ENCODE results near the gene ZNF497. TPM values are rescaled to one million over a fixed set of nuclear protein-coding genes. Genes with fewer than 3 reads are reported as not detected.

ZNF497 gene
- total and polyA plus RNA-seq, 2 of the 13 experiments (the other 11 are each of a cell fraction or from before 2014, with no cell fraction given) = 1.5 to 1.9 TPM

- TF ChIP-seq ZXDC (CRISPR knock-in tag; IDR thresholded peaks at IDR 0.05) (peak; percentile 70), NFE2L2 (IDR thresholded peaks at IDR 0.05; ENCODE audit: low read length) (no peak), CCDC6 (CRISPR knock-in tag; IDR thresholded peaks at IDR 0.05) (peak; percentile 36; the same call in 1 of the 2 replicates), ETV5 (CRISPR knock-in tag; IDR thresholded peaks at IDR 0.05; ENCODE audit: borderline replicate concordance) (peak; percentile 56), PAF1 (CRISPR knock-in tag; IDR thresholded peaks at IDR 0.05) (no peak), DNMT1 (CRISPR knock-in tag; IDR thresholded peaks at IDR 0.05) (no peak), STAT5B (CRISPR knock-in tag; IDR thresholded peaks at IDR 0.05) (0 out of 2 replicates have a peak, but pooled peaks have one; percentile 7), ZNF468 (CRISPR knock-in tag; IDR thresholded peaks at IDR 0.05) (peak; percentile 67; the same call in 1 of the 2 replicates), HMG20A (CRISPR knock-in tag; IDR thresholded peaks at IDR 0.05; ENCODE audit: borderline replicate concordance) (no peak), THAP11 (CRISPR knock-in tag; IDR thresholded peaks at IDR 0.05) (peak; percentile 96), MYNN (CRISPR knock-in tag; IDR thresholded peaks at IDR 0.05; ENCODE audit: low read depth) (0 out of 2 replicates have a peak, but pooled peaks have one; percentile 57), SOX5 (CRISPR knock-in tag; IDR thresholded peaks at IDR 0.05; ENCODE audit: borderline replicate concordance) (0 out of 2 replicates have a peak, but pooled peaks have one; percentile 12), HNF1B (CRISPR knock-in tag; IDR thresholded peaks at IDR 0.05) (peak; percentile 37; the same call in 1 of the 2 replicates), POLR2A (IDR thresholded peaks at IDR 0.05; ENCODE audit: insufficient read depth in 1 of 2, low read depth in 2 of 2, low read length in 2 of 2) (peak; percentile 85 to 98), RARG (CRISPR knock-in tag; IDR thresholded peaks at IDR 0.05; ENCODE audit: low read depth) (peak; percentile 79; the same call in 1 of the 2 replicates), NR0B2 (CRISPR knock-in tag; IDR thresholded peaks at IDR 0.05) (0 out of 2 replicates have a peak, but pooled peaks have one; percentile 70), LBX2 (CRISPR knock-in tag; IDR thresholded peaks at IDR 0.05; ENCODE audit: borderline replicate concordance) (peak; percentile 88; the same call in 1 of the 2 replicates), KAT7 (CRISPR knock-in tag; IDR thresholded peaks at IDR 0.05; ENCODE audit: borderline replicate concordance) (peak; percentile 90), TFE3 (CRISPR knock-in tag; IDR thresholded peaks at IDR 0.05) (peak; percentile 55; the same call in 1 of the 2 replicates), ZBTB38 (CRISPR knock-in tag; IDR thresholded peaks at IDR 0.05) (peak; percentile 83), ETV6 (CRISPR knock-in tag; conservative IDR thresholded peaks at IDR 0.05) (peak; percentile 46), POLR2AphosphoS2 (IDR thresholded peaks at IDR 0.05; ENCODE audit: low read depth, low read length) (peak; percentile 85; the same call in 1 of the 2 replicates), ZNF547 (CRISPR knock-in tag; IDR thresholded peaks at IDR 0.05) (peak; percentile 91; the same call in 1 of the 2 replicates), NFATC3 (CRISPR knock-in tag; IDR thresholded peaks at IDR 0.05) (0 out of 2 replicates have a peak, but pooled peaks have one; percentile 84)
Measured at GRCh38 chr19:58386576-58387337, 24.2 kb upstream of the ZNF497 start, which contains the start of gene RPS5 (continued).
